ENCODE results near the gene STX18. TPM values are rescaled to one million over a fixed set of nuclear protein-coding genes. Genes with fewer than 3 reads are reported as not detected.

Gene STX18
- total RNA-seq, 1 experiment from 2014 or later, result 36.5 TPM

- Histone ChIP-seq H3K36me3 (ENCODE audit: control insufficient read depth, insufficient read depth, low read length) (no peaks in the 10 kb centered on the region), H3K4me3 (ENCODE audit: low read depth, low read length) (no peak overlapping the region), H3K9me3 (no peaks in the 10 kb centered on the region), H3K27me3 (replicated peaks; ENCODE audit: control insufficient read depth, insufficient read depth, low read length) (no peaks in the 10 kb centered on the region), H3K4me1 (peaks cover 6% of the 10 kb centered on the region; the same call in 1 of the 2 replicates)
- TF ChIP-seq CTCF (IDR thresholded peaks at IDR 0.05; ENCODE audit: insufficient read depth in 1 of 2, low read depth in 1 of 2, low read length in 1 of 2, severe bottlenecking in 1 of 2, unreplicated experiment in 1 of 2), result no peak
- H3K4me1 Mint-ChIP-seq (ENCODE audit: low read depth, unreplicated experiment), result no peaks in the 10 kb centered on the region
- H3K9me3 Mint-ChIP-seq (ENCODE audit: unreplicated experiment), result no peaks in the 10 kb centered on the region
- peaks cover 21% of the 10 kb centered on the region for H3K27me3 Mint-ChIP-seq (ENCODE audit: insufficient read depth, unreplicated experiment)
- no peak overlapping the region for H3K4me3 Mint-ChIP-seq (ENCODE audit: unreplicated experiment)
- intact Hi-C loops (cut with micrococcal nuclease; ENCODE audit: unreplicated experiment), result no loop called here
- no peak overlapping the region for H3K27ac Mint-ChIP-seq (ENCODE audit: unreplicated experiment)
- CTCF ChIA-PET, result no interaction called here
- DNase-seq, result no peak
- BruUV-seq (replicated peaks), result no TSS peak
- POLR2A ChIA-PET, result no interaction called here
- peaks cover 4% of the 10 kb centered on the region for H3K36me3 Mint-ChIP-seq (ENCODE audit: insufficient read depth, unreplicated experiment)
These were observed 149.2 kb downstream of the STX18 start for GRCh38 chr4:4392501-4393183.

GRCh38 chr4:4391866-4392265 lies 150.0 kb downstream of the STX18 start:
- Mint-ChIP-seq H3K9me3 (ENCODE audit: unreplicated experiment) (no peaks in the 10 kb centered on the region), H3K36me3 (ENCODE audit: insufficient read depth, unreplicated experiment) (peaks cover 4% of the 10 kb centered on the region), H3K4me3 (ENCODE audit: unreplicated experiment) (no peak overlapping the region), H3K27me3 (ENCODE audit: insufficient read depth, unreplicated experiment) (peaks cover 21% of the 10 kb centered on the region), H3K27ac (ENCODE audit: unreplicated experiment) (no peak overlapping the region), H3K4me1 (ENCODE audit: low read depth, unreplicated experiment) (no peaks in the 10 kb centered on the region)
- no peak for DNase-seq
- no TSS peak for BruUV-seq (replicated peaks)
- intact Hi-C loops (cut with micrococcal nuclease; ENCODE audit: unreplicated experiment), result no loop called here
- ChIA-PET CTCF (no interaction called here), POLR2A (no interaction called here)
- Histone ChIP-seq H3K4me1 (peaks cover 7% of the 10 kb centered on the region; the same call in 1 of the 2 replicates), H3K27me3 (replicated peaks; ENCODE audit: control insufficient read depth, insufficient read depth, low read length) (no peaks in the 10 kb centered on the region), H3K9me3 (no peaks in the 10 kb centered on the region), H3K4me3 (ENCODE audit: low read depth, low read length) (no peak overlapping the region), H3K36me3 (ENCODE audit: control insufficient read depth, insufficient read depth, low read length) (no peaks in the 10 kb centered on the region)
- no peak for TF ChIP-seq CTCF (IDR thresholded peaks at IDR 0.05; ENCODE audit: insufficient read depth in 1 of 2, low read depth in 1 of 2, low read length in 1 of 2, severe bottlenecking in 1 of 2, unreplicated experiment in 1 of 2)

- Histone ChIP-seq H3K36me3 (ENCODE audit: control insufficient read depth, insufficient read depth, low read length) (no peaks in the 10 kb centered on the region), H3K9me3 (no peaks in the 10 kb centered on the region), H3K27me3 (replicated peaks; ENCODE audit: control insufficient read depth, insufficient read depth, low read length) (no peaks in the 10 kb centered on the region), H3K4me3 (ENCODE audit: low read depth, low read length) (no peak overlapping the region), H3K4me1 (peaks cover 14% of the 10 kb centered on the region; the same call in 1 of the 2 replicates)
- Mint-ChIP-seq H3K36me3 (ENCODE audit: insufficient read depth, unreplicated experiment) (peaks cover 4% of the 10 kb centered on the region), H3K9me3 (ENCODE audit: unreplicated experiment) (no peaks in the 10 kb centered on the region), H3K4me1 (ENCODE audit: low read depth, unreplicated experiment) (no peaks in the 10 kb centered on the region), H3K27me3 (ENCODE audit: insufficient read depth, unreplicated experiment) (peaks cover 22% of the 10 kb centered on the region), H3K4me3 (ENCODE audit: unreplicated experiment) (no peak overlapping the region), H3K27ac (ENCODE audit: unreplicated experiment) (no peak overlapping the region)
- no peak for DNase-seq
- ChIA-PET CTCF (no interaction called here), POLR2A (no interaction called here)
- intact Hi-C loops (cut with micrococcal nuclease; ENCODE audit: unreplicated experiment), result no loop called here
- BruUV-seq (replicated peaks), result no TSS peak
- TF ChIP-seq CTCF (IDR thresholded peaks at IDR 0.05; ENCODE audit: insufficient read depth in 1 of 2, low read depth in 1 of 2, low read length in 1 of 2, severe bottlenecking in 1 of 2, unreplicated experiment in 1 of 2), result no peak
These were observed 151.2 kb downstream of the STX18 start for GRCh38 chr4:4390515-4391240.
